Left lung (tissue), 10 donors: ENCODE results near the gene PALLD. TPM values are rescaled to one million over a fixed set of nuclear protein-coding genes. Genes with fewer than 3 reads are reported as not detected.
"Not testable (repeated sequence)": the region's sequence is repeated elsewhere in the genome, so short reads cannot be mapped to it uniquely, and the experiment has no call there.

Experiments
- ATAC-seq: fragments of 200-7000 bp; cut with Tn5 transposase; one replicate; pipeline ENCODE4 v1.9.1; 2020; ENCODE audit warnings: moderate library complexity
- DNase-seq, 4 donors: peaks; one replicate each; pipeline ENCODE4 v3.0.0-alpha.2; 2013 to 2020
- H3K27ac ChIP-seq, 2 donors: fragments of 200-600 bp; sonication (generic) in 1 of 2; one replicate each; pipeline versions ENCODE4 v1.5.0 to v1.8.0; 2020 to 2021
- H3K27me3 ChIP-seq, 2 donors: fragments of 200-600 bp; sonication (generic) in 1 of 2; one replicate each; pipeline versions ENCODE4 v1.5.0 to v1.8.0; 2020 to 2021
- H3K36me3 ChIP-seq, 2 donors: fragments of 200-600 bp; sonication (generic) in 1 of 2; one replicate each; pipeline versions ENCODE4 v1.5.0 to v1.8.0; 2020 to 2021
- H3K4me1 ChIP-seq, 2 donors: fragments of 200-600 bp; one replicate each; pipeline ENCODE4 v1.8.0; 2021
- H3K4me3 ChIP-seq, 2 donors: fragments of 200-600 bp; sonication (generic) in 1 of 2; one replicate each; pipeline versions ENCODE4 v1.5.0 to v1.8.0; 2020 to 2021; ENCODE audit warnings: mild to moderate bottlenecking in 1 of 2
- H3K9me3 ChIP-seq, 2 donors: fragments of 200-600 bp; sonication (generic) in 1 of 2; one replicate each; pipeline versions ENCODE4 v1.5.0 to v1.8.0; 2020 to 2021
- intact Hi-C, 2 donors: fragments of 100-400 bp; cut with DNase I; formaldehyde crosslinking; loops; one replicate each; pipeline versions ENCODE4 v1.11.2 to v1.14.2; 2022
- polyA plus RNA-seq, 6 donors: library from polyadenylated mRNA; unstranded; fragments of 120-200 nt; gene quantifications; one replicate each; pipeline ENCODE4 v1.2.1, GENCODE V29; 2013; ENCODE audit not compliant: insufficient read length in 6 of 6
- total RNA-seq, 2 donors: library from RNA; stranded (reverse); fragmentation: NEBNext Ultra II Directional; extraction: Animal tissue kit (Norgen Biotek cat#: 25700); gene quantifications; one replicate each; pipeline ENCODE4 v1.2.1, GENCODE V29; 2021
- TF ChIP-seq, protein P1 (sequence below), 2 donors: fragments of 200-600 bp; sonication (generic) in 1 of 2; IDR thresholded peaks; one replicate each; pipeline versions ENCODE4 v1.5.0 to v1.8.0; 2021; ENCODE audit warnings: antibody characterized with exemption in 2 of 2
- donor health status: DM: no; HTN: yes; CAD: no.
- donor health status: DM: no; HTN: no; CAD: no.

PALLD gene
- total and polyA plus RNA-seq, 8 donors = 67.5 to 194 (median 80.4) TPM

DNA sequence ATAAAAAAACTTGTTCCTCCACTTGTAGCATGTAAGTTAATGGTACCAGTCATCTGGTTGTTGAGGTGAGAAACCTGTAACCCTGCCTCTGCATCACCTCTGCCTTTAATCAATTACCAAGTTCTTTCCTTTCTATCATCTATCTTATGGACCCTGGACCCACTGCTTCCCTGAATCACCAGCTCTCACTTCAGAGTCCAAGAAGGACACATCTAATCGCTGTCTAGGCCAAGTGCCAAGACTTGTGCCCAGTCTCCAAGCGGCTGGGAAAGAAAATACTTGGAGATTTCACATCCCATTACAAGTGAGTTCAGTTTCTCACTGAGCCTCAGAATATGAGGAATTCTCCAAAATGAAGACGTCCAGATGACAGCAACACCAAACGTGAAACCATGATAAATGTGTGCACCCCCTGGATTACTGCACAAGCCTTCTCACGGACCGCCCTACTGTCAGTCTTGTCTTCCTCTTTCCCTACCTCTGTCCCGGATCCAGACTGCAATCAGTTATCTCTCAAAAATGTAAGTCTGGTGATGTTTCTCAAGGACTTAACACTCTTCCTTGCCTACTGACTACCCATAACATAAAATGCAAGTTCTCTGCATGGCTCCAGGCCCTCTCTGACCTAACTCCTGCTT, 10.4 kb downstream of the PALLD start:
- no peak overlapping the region for H3K4me3 ChIP-seq
- H3K9me3 ChIP-seq = no peaks in the 10 kb centered on the region
- H3K27me3 ChIP-seq = no peaks in the 10 kb centered on the region
- ATAC-seq (no peak), DNase-seq (no peak)
- peak overlapping the region in 1 of 2 donors; percentile 93 for H3K27ac ChIP-seq
- TF ChIP-seq, protein P1, sequence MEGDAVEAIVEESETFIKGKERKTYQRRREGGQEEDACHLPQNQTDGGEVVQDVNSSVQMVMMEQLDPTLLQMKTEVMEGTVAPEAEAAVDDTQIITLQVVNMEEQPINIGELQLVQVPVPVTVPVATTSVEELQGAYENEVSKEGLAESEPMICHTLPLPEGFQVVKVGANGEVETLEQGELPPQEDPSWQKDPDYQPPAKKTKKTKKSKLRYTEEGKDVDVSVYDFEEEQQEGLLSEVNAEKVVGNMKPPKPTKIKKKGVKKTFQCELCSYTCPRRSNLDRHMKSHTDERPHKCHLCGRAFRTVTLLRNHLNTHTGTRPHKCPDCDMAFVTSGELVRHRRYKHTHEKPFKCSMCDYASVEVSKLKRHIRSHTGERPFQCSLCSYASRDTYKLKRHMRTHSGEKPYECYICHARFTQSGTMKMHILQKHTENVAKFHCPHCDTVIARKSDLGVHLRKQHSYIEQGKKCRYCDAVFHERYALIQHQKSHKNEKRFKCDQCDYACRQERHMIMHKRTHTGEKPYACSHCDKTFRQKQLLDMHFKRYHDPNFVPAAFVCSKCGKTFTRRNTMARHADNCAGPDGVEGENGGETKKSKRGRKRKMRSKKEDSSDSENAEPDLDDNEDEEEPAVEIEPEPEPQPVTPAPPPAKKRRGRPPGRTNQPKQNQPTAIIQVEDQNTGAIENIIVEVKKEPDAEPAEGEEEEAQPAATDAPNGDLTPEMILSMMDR (IDR thresholded peaks at IDR 0.05) = no peak
- peaks cover 0 to 57% of the 10 kb centered on the region in 2 donors for H3K4me1 ChIP-seq
- no peaks in the 10 kb centered on the region for H3K36me3 ChIP-seq
- intact Hi-C loops = no loop called here

DNA sequence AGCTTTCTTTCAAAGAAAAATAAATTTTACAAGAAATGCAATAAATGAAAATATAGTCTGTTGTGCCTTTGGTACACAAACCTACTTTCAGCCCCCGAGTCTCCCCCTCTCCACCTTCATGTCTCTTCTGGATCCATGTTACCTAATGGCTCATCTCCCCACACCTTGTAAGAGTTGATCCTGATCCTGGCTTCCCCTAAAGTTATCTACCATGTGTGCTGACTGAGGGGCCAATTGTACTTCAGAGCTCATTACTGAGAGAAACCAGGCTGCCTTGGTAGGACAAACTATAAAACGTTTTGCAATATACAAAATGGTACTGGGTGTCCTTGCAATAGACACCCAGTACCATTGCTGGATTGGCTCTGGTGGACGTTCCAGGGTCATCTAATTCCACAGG, 11.8 kb downstream of the PALLD start:
- intact Hi-C loops = no loop called here
- no peak overlapping the region for H3K4me3 ChIP-seq
- no peaks in the 10 kb centered on the region for H3K27me3 ChIP-seq
- TF ChIP-seq, protein P1 (IDR thresholded peaks at IDR 0.05) = no peak
- peaks cover 0 to 45% of the 10 kb centered on the region in 2 donors for H3K4me1 ChIP-seq
- no peak for ATAC-seq
- H3K36me3 ChIP-seq = no peaks in the 10 kb centered on the region
- H3K27ac ChIP-seq = no peak overlapping the region
- no peaks in the 10 kb centered on the region for H3K9me3 ChIP-seq
- no peak for DNase-seq

DNA sequence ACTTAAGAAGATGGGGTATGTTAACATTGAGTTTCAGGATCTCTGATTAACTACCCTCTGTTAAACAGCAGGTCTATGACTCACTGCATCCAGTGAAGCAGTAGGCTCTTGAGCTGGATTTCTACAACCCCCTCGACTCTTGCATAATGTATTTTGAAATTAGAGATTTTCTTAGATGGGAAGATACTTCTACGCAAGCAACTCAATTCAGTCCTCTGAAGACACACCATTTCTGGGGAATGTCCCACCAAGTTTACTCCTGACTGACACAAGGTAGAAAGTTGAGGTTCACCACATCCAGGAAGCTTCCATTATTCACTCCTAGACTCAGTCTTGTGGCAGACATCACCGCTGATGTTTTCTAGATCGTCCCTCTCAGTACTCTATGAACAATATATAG, 12.9 kb downstream of the PALLD start:
- no peak overlapping the region for H3K4me3 ChIP-seq
- peaks cover 0 to 43% of the 10 kb centered on the region in 2 donors for H3K4me1 ChIP-seq
- ATAC-seq (peak; percentile 50), DNase-seq (no peak)
- TF ChIP-seq, protein P1 (IDR thresholded peaks at IDR 0.05) = no peak
- H3K36me3 ChIP-seq = no peaks in the 10 kb centered on the region
- peak overlapping the region in 1 of 2 donors; percentile 71 for H3K27ac ChIP-seq
- H3K9me3 ChIP-seq = no peaks in the 10 kb centered on the region
- intact Hi-C loops = loop anchor here in 1 of 2 donors (10.0 kb wide), 1 partner anchor 395 kb away; no protein-coding TSS in a partner anchor
- H3K27me3 ChIP-seq = no peaks in the 10 kb centered on the region

DNA sequence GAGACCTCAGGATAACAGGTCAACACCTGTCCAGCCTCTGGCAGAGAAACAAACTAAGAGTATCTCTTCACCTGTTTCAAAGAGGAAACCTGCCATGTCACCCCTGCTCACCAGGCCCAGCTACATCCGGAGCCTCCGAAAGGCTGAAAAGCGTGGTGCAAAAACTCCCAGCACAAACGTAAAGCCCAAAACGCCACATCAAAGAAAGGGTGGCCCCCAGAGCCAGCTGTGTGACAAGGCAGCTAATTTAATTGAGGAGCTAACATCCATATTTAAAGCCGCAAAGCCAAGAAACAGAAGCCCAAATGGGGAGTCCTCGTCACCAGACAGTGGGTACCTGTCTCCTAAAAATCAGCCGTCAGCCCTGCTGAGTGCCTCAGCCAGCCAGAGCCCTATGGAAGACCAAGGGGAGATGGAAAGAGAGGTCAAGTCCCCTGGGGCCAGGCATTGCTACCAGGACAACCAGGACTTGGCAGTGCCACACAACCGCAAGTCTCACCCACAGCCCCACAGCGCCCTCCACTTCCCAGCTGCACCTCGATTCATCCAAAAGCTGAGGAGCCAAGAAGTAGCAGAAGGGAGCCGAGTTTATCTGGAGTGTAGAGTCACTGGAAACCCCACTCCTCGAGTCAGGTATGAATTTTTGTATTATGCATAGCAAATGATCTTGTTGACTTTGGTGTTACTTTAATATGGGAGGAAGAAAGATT, 15.1 kb downstream of the PALLD start:
- H3K4me1 ChIP-seq = peaks cover 0 to 30% of the 10 kb centered on the region in 2 donors
- H3K4me3 ChIP-seq = no peak overlapping the region
- H3K9me3 ChIP-seq = no peaks in the 10 kb centered on the region
- no peak overlapping the region for H3K27ac ChIP-seq
- no peaks in the 10 kb centered on the region for H3K36me3 ChIP-seq
- DNase-seq (no peak), ATAC-seq (no peak)
- TF ChIP-seq, protein P1 (IDR thresholded peaks at IDR 0.05) = no peak
- H3K27me3 ChIP-seq = no peaks in the 10 kb centered on the region
- intact Hi-C loops = loop anchor here in 1 of 2 donors (10.0 kb wide), 1 partner anchor 393 kb away; no protein-coding TSS in a partner anchor

DNA sequence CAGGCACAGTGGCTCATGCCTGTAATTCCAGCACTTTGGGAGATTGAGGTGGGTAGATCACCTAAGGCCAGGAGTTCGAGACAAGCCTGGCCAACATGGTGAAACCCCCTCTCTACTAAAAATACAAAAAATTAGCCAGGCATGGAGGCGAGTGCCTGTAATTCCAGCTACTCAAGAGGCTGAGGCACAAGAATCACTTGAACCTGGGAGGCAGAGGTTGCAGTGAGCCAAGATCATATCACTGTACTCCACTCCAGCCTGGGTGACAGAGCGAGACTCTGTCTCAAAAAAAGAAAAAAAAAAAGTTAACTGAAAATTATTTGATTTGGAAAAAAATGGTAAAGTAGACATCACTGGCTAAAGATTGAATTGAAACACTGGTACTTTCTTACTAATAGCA, 17.0 kb downstream of the PALLD start:
- peak; percentile 28 for ATAC-seq
- H3K36me3 ChIP-seq, H3K4me3 ChIP-seq, H3K27me3 ChIP-seq, H3K9me3 ChIP-seq, H3K27ac ChIP-seq, DNase-seq: not testable (repeated sequence)
- peaks cover 0 to 27% of the 10 kb centered on the region in 2 donors for H3K4me1 ChIP-seq
- intact Hi-C loops = loop anchor here in 1 of 2 donors (10.0 kb wide), 1 partner anchor 391 kb away; no protein-coding TSS in a partner anchor
